HG03108 (cell line): Measurements from ENCODE around the gene NINJ1.

Source experiments
- ATAC-seq: cut with Tn5 transposase; IDR thresholded peaks from one replicate; pipeline ENCODE4 v1.9.1; 2021; ENCODE audit warnings: moderate library complexity; ENCODE audit not compliant: unreplicated experiment

Gene NINJ1

GRCh38 chr9:93091056-93091452 is 43.0 kb downstream of the NINJ1 start:
- no peak for ATAC-seq

- no peak for ATAC-seq
Observed at GRCh38 chr9:93090091-93090655, 43.9 kb downstream of the NINJ1 start.

- ATAC-seq, result no peak
Observed at GRCh38 chr9:93089481-93089991, 44.5 kb downstream of the NINJ1 start.

- ATAC-seq, result no peak
Observed at GRCh38 chr9:93089024-93089423, 45.0 kb downstream of the NINJ1 start.

- no peak for ATAC-seq
Observed at GRCh38 chr9:93088656-93089015, 45.4 kb downstream of the NINJ1 start.

- no peak for ATAC-seq
Observed at GRCh38 chr9:93087971-93088655, 45.9 kb downstream of the NINJ1 start.

GRCh38 chr9:93086447-93087224 is 47.4 kb downstream of the NINJ1 start:
- ATAC-seq, result no peak

- ATAC-seq, result no peak
Observed at GRCh38 chr9:93085676-93086075, 48.4 kb downstream of the NINJ1 start.

GRCh38 chr9:93084471-93084881 is 49.6 kb downstream of the NINJ1 start:
- ATAC-seq, result no peak

GRCh38 chr9:93083592-93084470 is 50.2 kb downstream of the NINJ1 start:
- ATAC-seq, result no peak

- ATAC-seq, result no peak
Observed at GRCh38 chr9:93082841-93083411, 51.1 kb downstream of the NINJ1 start.

- no peak for ATAC-seq
Observed at GRCh38 chr9:93081931-93082330, 52.1 kb downstream of the NINJ1 start.

GRCh38 chr9:93081081-93081529 is 52.9 kb downstream of the NINJ1 start:
- no peak for ATAC-seq

- no peak for ATAC-seq
Observed at GRCh38 chr9:93080406-93080805, 53.6 kb downstream of the NINJ1 start.

- no peak for ATAC-seq
Observed at GRCh38 chr9:93079371-93079770, 54.7 kb downstream of the NINJ1 start.

GRCh38 chr9:93077811-93078210 is 56.2 kb downstream of the NINJ1 start:
- ATAC-seq, result no peak

GRCh38 chr9:93077367-93077766 is 56.7 kb downstream of the NINJ1 start:
- no peak for ATAC-seq

GRCh38 chr9:93076792-93077128 is 57.3 kb downstream of the NINJ1 start:
- no peak for ATAC-seq

- ATAC-seq, result no peak
Observed at GRCh38 chr9:93076101-93076791, 57.8 kb downstream of the NINJ1 start.

- no peak for ATAC-seq
Observed at GRCh38 chr9:93072383-93072795, 61.7 kb downstream of the NINJ1 start.
